GM21390 (cell line): Measurements from ENCODE around the gene ANAPC2.

Experiments
- ATAC-seq: cut with Tn5 transposase; IDR thresholded peaks from one replicate; pipeline ENCODE4 v1.9.1; 2021; ENCODE audit not compliant: unreplicated experiment

ANAPC2 gene

GRCh38 chr9:137227054-137227852 lies 38.9 kb upstream of the ANAPC2 start, which contains the start of gene RNF224:
Gene RNF224 (plus strand): TSS chr9:137227502. CDS start chr9:137228336, 834 bp downstream.
- ATAC-seq, result peak; percentile 34

- ATAC-seq, result no peak
Observed at GRCh38 chr9:137226338-137227053, 38.1 kb upstream of the ANAPC2 start.

- no peak for ATAC-seq
Observed at GRCh38 chr9:137225699-137226331, 37.5 kb upstream of the ANAPC2 start.

- no peak for ATAC-seq
Observed at GRCh38 chr9:137224830-137225694, 36.7 kb upstream of the ANAPC2 start, which contains the start of gene CYSRT1. Gene CYSRT1 (plus strand): TSS chr9:137225174. CDS start chr9:137225622, 448 bp downstream.

- ATAC-seq, result peak; percentile 60
Observed at GRCh38 chr9:137223078-137223970, 35.0 kb upstream of the ANAPC2 start.

GRCh38 chr9:137222190-137223077 lies 34.1 kb upstream of the ANAPC2 start, which contains the start of gene RNF208:
Gene RNF208 (minus strand): TSS chr9:137222240. CDS start chr9:137221212, 1,028 bp downstream.
- ATAC-seq, result peak; percentile 2

- no peak for ATAC-seq
Observed at GRCh38 chr9:137221506-137222111, 33.2 kb upstream of the ANAPC2 start.

GRCh38 chr9:137221095-137221505 lies 32.7 kb upstream of the ANAPC2 start:
- no peak for ATAC-seq

GRCh38 chr9:137220317-137221094 lies 32.1 kb upstream of the ANAPC2 start:
- ATAC-seq, result no peak

GRCh38 chr9:137219757-137220316 lies 31.5 kb upstream of the ANAPC2 start:
- no peak for ATAC-seq

GRCh38 chr9:137218754-137219271 lies 30.5 kb upstream of the ANAPC2 start:
- ATAC-seq, result no peak

GRCh38 chr9:137218212-137218753 lies 29.9 kb upstream of the ANAPC2 start:
- ATAC-seq, result no peak

GRCh38 chr9:137217276-137218211 lies 29.2 kb upstream of the ANAPC2 start:
- no peak for ATAC-seq

GRCh38 chr9:137216188-137216965 lies 28.0 kb upstream of the ANAPC2 start:
- no peak for ATAC-seq
